ENCODE results near the gene CHST14.
A peak's percentile ranks its signal among the peaks of the same experiment; 100 is the strongest.

The CHST14 gene

GRCh38 chr15:40506964-40507571 lies 36.3 kb downstream of the CHST14 start:
- no peaks in the 10 kb centered on the region for H3K9me3 Mint-ChIP-seq
- H3K4me1 Mint-ChIP-seq: peaks cover 13 to 28% of the 10 kb centered on the region in 2 donors
- H3K4me3 Mint-ChIP-seq: peak overlapping the region; percentile 59 to 73
- H3K27me3 Mint-ChIP-seq: peaks cover 28 to 46% of the 10 kb centered on the region in 2 donors
- no peak overlapping the region for H3K27ac Mint-ChIP-seq
- no peaks in the 10 kb centered on the region for H3K36me3 Mint-ChIP-seq
- ATAC-seq (replicated peaks): peak; percentile 50 to 55
- DNase-seq: peak; percentile 29

- no peaks in the 10 kb centered on the region for H3K9me3 Mint-ChIP-seq
- DNase-seq: no peak
- H3K4me1 Mint-ChIP-seq: peaks cover 16 to 32% of the 10 kb centered on the region in 2 donors
- H3K36me3 Mint-ChIP-seq: no peaks in the 10 kb centered on the region
- no peak for ATAC-seq (replicated peaks)
- H3K27ac Mint-ChIP-seq: no peak overlapping the region
- peaks cover 18 to 48% of the 10 kb centered on the region in 2 donors for H3K27me3 Mint-ChIP-seq
- H3K4me3 Mint-ChIP-seq: no peak overlapping the region
Measured at GRCh38 chr15:40508216-40508615, 37.4 kb downstream of the CHST14 start.

GRCh38 chr15:40510201-40510600 lies 39.4 kb downstream of the CHST14 start:
- peak overlapping the region in 1 of 2 donors; percentile 37 for H3K4me3 Mint-ChIP-seq
- peaks cover 16 to 32% of the 10 kb centered on the region in 2 donors for H3K4me1 Mint-ChIP-seq
- H3K27me3 Mint-ChIP-seq: peaks cover 18 to 41% of the 10 kb centered on the region in 2 donors
- DNase-seq (no peak), ATAC-seq (replicated peaks) (no peak)
- no peak overlapping the region for H3K27ac Mint-ChIP-seq
- H3K36me3 Mint-ChIP-seq: no peaks in the 10 kb centered on the region
- H3K9me3 Mint-ChIP-seq: no peaks in the 10 kb centered on the region

- Mint-ChIP-seq H3K36me3 (no peaks in the 10 kb centered on the region), H3K9me3 (no peaks in the 10 kb centered on the region), H3K27ac (peak overlapping the region; percentile 88), H3K27me3 (peaks cover 18 to 39% of the 10 kb centered on the region in 2 donors), H3K4me3 (peak overlapping the region; percentile 87 to 91), H3K4me1 (peaks cover 16 to 32% of the 10 kb centered on the region in 2 donors)
- ATAC-seq (replicated peaks) (peak; percentile 79 to 81), DNase-seq (peak; percentile 63)
Measured at GRCh38 chr15:40511093-40511471, 40.3 kb downstream of the CHST14 start.

- ATAC-seq (replicated peaks) (peak; percentile 51 to 52), DNase-seq (peak; percentile 25)
- Mint-ChIP-seq H3K27me3 (peaks cover 13 to 33% of the 10 kb centered on the region in 2 donors), H3K27ac (peak overlapping the region; percentile 88), H3K36me3 (no peaks in the 10 kb centered on the region), H3K9me3 (no peaks in the 10 kb centered on the region), H3K4me3 (peak overlapping the region; percentile 87 to 91), H3K4me1 (peaks cover 15 to 31% of the 10 kb centered on the region in 2 donors)
Measured at GRCh38 chr15:40511472-40512133, 40.8 kb downstream of the CHST14 start.

- H3K36me3 Mint-ChIP-seq: no peaks in the 10 kb centered on the region
- ATAC-seq (replicated peaks) (no peak), DNase-seq (no peak)
- H3K9me3 Mint-ChIP-seq: no peaks in the 10 kb centered on the region
- H3K27me3 Mint-ChIP-seq: peaks cover 9 to 25% of the 10 kb centered on the region in 2 donors
- H3K4me3 Mint-ChIP-seq: peak overlapping the region; percentile 77 to 87
- peaks cover 12 to 23% of the 10 kb centered on the region in 2 donors for H3K4me1 Mint-ChIP-seq
- peak overlapping the region; percentile 49 for H3K27ac Mint-ChIP-seq
Measured at GRCh38 chr15:40512440-40512839, 41.7 kb downstream of the CHST14 start.

- no peaks in the 10 kb centered on the region for H3K9me3 Mint-ChIP-seq
- ATAC-seq (replicated peaks) (no peak), DNase-seq (no peak)
- peaks cover 12 to 20% of the 10 kb centered on the region in 2 donors for H3K4me1 Mint-ChIP-seq
- peaks cover under 1 to 16% of the 10 kb centered on the region in 2 donors for H3K27me3 Mint-ChIP-seq
- no peak overlapping the region for H3K4me3 Mint-ChIP-seq
- H3K27ac Mint-ChIP-seq: no peak overlapping the region
- H3K36me3 Mint-ChIP-seq: no peaks in the 10 kb centered on the region
Measured at GRCh38 chr15:40513609-40514008, 42.8 kb downstream of the CHST14 start.

GRCh38 chr15:40516322-40516721 lies 45.5 kb downstream of the CHST14 start:
- DNase-seq: no peak
- H3K9me3 Mint-ChIP-seq: no peaks in the 10 kb centered on the region
- H3K27ac Mint-ChIP-seq: no peak overlapping the region
- H3K4me3 Mint-ChIP-seq: no peak overlapping the region
- H3K4me1 Mint-ChIP-seq: peaks cover 12 to 17% of the 10 kb centered on the region in 2 donors
- ATAC-seq (replicated peaks): no peak
- H3K27me3 Mint-ChIP-seq: peaks cover 0 to 15% of the 10 kb centered on the region in 2 donors
- H3K36me3 Mint-ChIP-seq: no peaks in the 10 kb centered on the region

Measured in stimulated activated naive B cell treated with anti-CD40 and anti-IgM and Interleukin-4, amounts not matched to agents 10 μg/mL and 1 μg/mL and 100 μg/mL, for 72 hours (primary cell).